H9 (cell line): ENCODE measurements around the gene GPHN. TPM values are rescaled to one million over a fixed set of nuclear protein-coding genes. Genes with fewer than 3 reads are reported as not detected.

ENCODE experiments used
- DNase-seq: peaks from one replicate; pipeline ENCODE4 v3.0.0-alpha.2; 2017
- H2AFZ ChIP-seq: one replicate; pipeline ENCODE4 v1.6.1; 2013; ENCODE audit warnings: mild to moderate bottlenecking, low read length, control low read depth, moderate library complexity
- H2AK5ac ChIP-seq: 2 replicates; pipeline ENCODE4 v1.6.1; 2013; ENCODE audit warnings: low read length, control low read depth, mixed read lengths; ENCODE audit not compliant: insufficient read length
- H2BK120ac ChIP-seq: one replicate; pipeline ENCODE4 v1.6.1; 2013; ENCODE audit warnings: low read depth, mild to moderate bottlenecking, low read length, control low read depth, inconsistent platforms; ENCODE audit not compliant: poor library complexity, severe bottlenecking
- H2BK12ac ChIP-seq: 2 replicates; pipeline ENCODE4 v1.6.1; 2013; ENCODE audit warnings: low read length, control low read depth, mixed read lengths, low read depth; ENCODE audit not compliant: insufficient read length
- H2BK15ac ChIP-seq: 2 replicates; pipeline ENCODE4 v1.6.1; 2013; ENCODE audit warnings: low read depth, low read length, control low read depth
- H2BK20ac ChIP-seq: one replicate; pipeline ENCODE4 v1.6.1; 2013; ENCODE audit warnings: low read depth, mild to moderate bottlenecking, low read length, control low read depth, inconsistent platforms; ENCODE audit not compliant: poor library complexity, severe bottlenecking
- H2BK5ac ChIP-seq: 2 replicates; pipeline ENCODE4 v1.6.1; 2013; ENCODE audit warnings: low read length, control low read depth, mixed read lengths; ENCODE audit not compliant: insufficient read length
- H3K14ac ChIP-seq: 2 replicates; pipeline ENCODE4 v1.6.1; 2013; ENCODE audit warnings: low read length, control low read depth; ENCODE audit not compliant: insufficient read depth
- H3K18ac ChIP-seq: 2 replicates; pipeline ENCODE4 v1.6.1; 2013; ENCODE audit warnings: low read depth, mild to moderate bottlenecking, mixed read lengths, low read length, control low read depth; ENCODE audit not compliant: insufficient read length
- H3K23ac ChIP-seq: 2 replicates; pipeline ENCODE4 v1.6.1; 2013; ENCODE audit warnings: low read length, control low read depth, mixed read lengths, low read depth; ENCODE audit not compliant: insufficient read length
- H3K23me2 ChIP-seq: 2 replicates; pipeline ENCODE4 v1.6.1; 2013; ENCODE audit warnings: low read depth, mild to moderate bottlenecking, mixed read lengths, low read length, control low read depth; ENCODE audit not compliant: insufficient read length, poor library complexity, severe bottlenecking
- H3K27ac ChIP-seq: 2 replicates; pipeline ENCODE4 v1.5.1; 2013; ENCODE audit warnings: low read length, control low read depth, mixed read lengths, low read depth; ENCODE audit not compliant: insufficient read length
- H3K27me3 ChIP-seq: 2 replicates; pipeline ENCODE4 v1.6.1; 2013; ENCODE audit warnings: low read length, control low read depth, inconsistent platforms; ENCODE audit not compliant: insufficient read depth
- H3K4ac ChIP-seq: 2 replicates; pipeline ENCODE4 v1.6.1; 2013; ENCODE audit warnings: low read depth, mild to moderate bottlenecking, control low read depth, inconsistent platforms, low read length, moderate library complexity
- H3K4me1 ChIP-seq: 2 replicates; pipeline ENCODE4 v1.6.1; 2013; ENCODE audit warnings: low read length, control low read depth, inconsistent platforms; ENCODE audit not compliant: insufficient read depth
- H3K4me2 ChIP-seq: 2 replicates; pipeline ENCODE4 v1.6.1; 2013; ENCODE audit warnings: low read length, control low read depth, mixed read lengths; ENCODE audit not compliant: insufficient read length, insufficient read depth
- H3K56ac ChIP-seq: 2 replicates; pipeline ENCODE4 v1.6.1; 2013; ENCODE audit warnings: low read depth, mild to moderate bottlenecking, mixed read lengths, low read length, control low read depth; ENCODE audit not compliant: insufficient read length
- H3K79me1 ChIP-seq: 2 replicates; pipeline ENCODE4 v1.6.1; 2013; ENCODE audit warnings: low read depth, mild to moderate bottlenecking, moderate library complexity, low read length, control low read depth, inconsistent platforms; ENCODE audit not compliant: insufficient read depth, poor library complexity, severe bottlenecking
- H3K79me2 ChIP-seq: 2 replicates; pipeline ENCODE4 v1.6.1; 2013; ENCODE audit warnings: low read length, control low read depth, inconsistent platforms; ENCODE audit not compliant: insufficient read depth
- H3K9ac ChIP-seq: 2 replicates; pipeline ENCODE4 v1.6.1; 2013; ENCODE audit warnings: low read length, control low read depth, mixed read lengths; ENCODE audit not compliant: insufficient read length; ENCODE audit errors: extremely low read depth
- H3K9me3 ChIP-seq: one replicate; pipeline ENCODE4 v1.6.1; 2013; ENCODE audit warnings: low read depth, low read length, inconsistent platforms; ENCODE audit not compliant: control insufficient read depth
- H3T11ph ChIP-seq: one replicate; pipeline ENCODE4 v1.6.1; 2013; ENCODE audit warnings: mild to moderate bottlenecking, low read length, control low read depth, inconsistent platforms
- H4K20me1 ChIP-seq: one replicate; pipeline ENCODE4 v1.6.1; 2013; ENCODE audit not compliant: control insufficient read depth, insufficient read length, insufficient read depth
- H4K5ac ChIP-seq: 2 replicates; pipeline ENCODE4 v1.6.1; 2013; ENCODE audit warnings: low read depth, mild to moderate bottlenecking, mixed read lengths, low read length, control low read depth; ENCODE audit not compliant: insufficient read length
- H4K8ac ChIP-seq: replicated peaks from 2 replicates; pipeline ENCODE4 v1.6.1; 2013; ENCODE audit warnings: low read length, control low read depth, mixed read lengths, low read depth; ENCODE audit not compliant: insufficient read length
- H4K91ac ChIP-seq: 2 replicates; pipeline ENCODE4 v1.6.1; 2013; ENCODE audit warnings: low read depth, mild to moderate bottlenecking, moderate library complexity, mixed read lengths, low read length, control low read depth; ENCODE audit not compliant: insufficient read length
- H3K27ac Mint-ChIP-seq, 3 experiments: 2 replicates in 2 of 3; 3 replicates in 1 of 3; pipeline ENCODE4 v1.8.0; 2020 to 2021; ENCODE audit warnings: mixed read lengths in 3 of 3, mild to moderate bottlenecking in 1 of 3, moderate library complexity in 1 of 3
- H3K27me3 Mint-ChIP-seq: 2 replicates; pipeline ENCODE4 v1.8.0; 2021; ENCODE audit warnings: low read depth, mild to moderate bottlenecking, moderate library complexity, mixed read lengths
- H3K36me3 Mint-ChIP-seq, 3 experiments: 2 replicates in 2 of 3; 3 replicates in 1 of 3; pipeline ENCODE4 v1.8.0; 2020 to 2021; ENCODE audit warnings: low read depth in 3 of 3, mixed read lengths in 3 of 3; ENCODE audit not compliant: insufficient read depth in 1 of 3
- H3K4me1 Mint-ChIP-seq, 2 experiments: 2 replicates each; pipeline ENCODE4 v1.8.0; 2020; ENCODE audit warnings: mixed read lengths in 2 of 2
- H3K4me3 Mint-ChIP-seq, 2 experiments: 2 replicates in 1 of 2; 3 replicates in 1 of 2; pipeline ENCODE4 v1.8.0; 2020 to 2021; ENCODE audit warnings: mild to moderate bottlenecking in 2 of 2, mixed read lengths in 2 of 2, moderate library complexity in 1 of 2
- H3K9me3 Mint-ChIP-seq, 2 experiments: 2 replicates in 1 of 2; 3 replicates in 1 of 2; pipeline ENCODE4 v1.8.0; 2020; ENCODE audit warnings: mild to moderate bottlenecking in 2 of 2, mixed read lengths in 2 of 2, moderate library complexity in 1 of 2
- CTCF ChIP-seq: fragments of 200-600 bp; sonication (generic); conservative IDR thresholded peaks from 3 replicates; pipeline ENCODE4 v1.8.0; 2021; ENCODE audit warnings: antibody characterized with exemption, mild to moderate bottlenecking
- total RNA-seq: library from RNA; stranded (reverse); gene quantifications from 2 replicates; pipeline ENCODE4 v1.2.1, GENCODE V29; 2021

GPHN gene
- total RNA-seq, 1 experiment from 2014 or later: 16.1 TPM

- H3K27me3 Mint-ChIP-seq: no peaks in the 10 kb centered on the region
Observed at GRCh38 chr14:67045440-67045839, 537.5 kb downstream of the GPHN start.

More at GRCh38 chr14:67045440-67045839, 537.5 kb downstream of the GPHN start:
- no peaks in the 10 kb centered on the region for H3K9me3 ChIP-seq
- Mint-ChIP-seq H3K27ac (peak overlapping the region in 2 of 3 experiments; percentile 1 to 24; a peak in 2 of 7 replicates), H3K4me1 (no peaks in the 10 kb centered on the region), H3K9me3 (peaks cover 3% of the 10 kb centered on the region in 2 experiments; a peak in 1 of 5 replicates), H3K4me3 (no peak overlapping the region), H3K36me3 (peaks cover under 1 to 2% (median 1%) of the 10 kb centered on the region in 3 experiments)
- no peak overlapping the region for H3K56ac ChIP-seq
- no peak overlapping the region for H3K4ac ChIP-seq
- H3K4me1 ChIP-seq: no peaks in the 10 kb centered on the region
- no peak overlapping the region for H3T11ph ChIP-seq
- H3K27ac ChIP-seq: no peak overlapping the region
- no peak overlapping the region for H3K18ac ChIP-seq
- TF ChIP-seq CTCF: no peak
- H2BK5ac ChIP-seq: no peak overlapping the region
- no peaks in the 10 kb centered on the region for H3K23me2 ChIP-seq
- no peaks in the 10 kb centered on the region; the same call in 1 of the 2 replicates for H3K79me2 ChIP-seq
- H3K27me3 ChIP-seq: no peaks in the 10 kb centered on the region
- no peaks in the 10 kb centered on the region for H4K20me1 ChIP-seq
- no peak overlapping the region for H2AFZ ChIP-seq
- H3K9ac ChIP-seq: no peak overlapping the region
- H3K4me2 ChIP-seq: no peak overlapping the region
- H3K23ac ChIP-seq: no peak overlapping the region
- H4K8ac ChIP-seq: no peak overlapping the region
- no peak overlapping the region for H2AK5ac ChIP-seq
- no peak for DNase-seq
- no peak overlapping the region for H2BK12ac ChIP-seq
- H4K91ac ChIP-seq: no peak overlapping the region
- no peak overlapping the region for H2BK120ac ChIP-seq
- no peaks in the 10 kb centered on the region for H3K79me1 ChIP-seq
- H4K5ac ChIP-seq: no peak overlapping the region
- H2BK15ac ChIP-seq: no peak overlapping the region
- H3K14ac ChIP-seq: no peak overlapping the region
- H2BK20ac ChIP-seq: no peak overlapping the region
